ENCODE measurements around the gene GH2.
"Not testable (repeated sequence)": the region's sequence is repeated elsewhere in the genome, so short reads cannot be mapped to it uniquely, and the experiment has no call there.

DNA sequence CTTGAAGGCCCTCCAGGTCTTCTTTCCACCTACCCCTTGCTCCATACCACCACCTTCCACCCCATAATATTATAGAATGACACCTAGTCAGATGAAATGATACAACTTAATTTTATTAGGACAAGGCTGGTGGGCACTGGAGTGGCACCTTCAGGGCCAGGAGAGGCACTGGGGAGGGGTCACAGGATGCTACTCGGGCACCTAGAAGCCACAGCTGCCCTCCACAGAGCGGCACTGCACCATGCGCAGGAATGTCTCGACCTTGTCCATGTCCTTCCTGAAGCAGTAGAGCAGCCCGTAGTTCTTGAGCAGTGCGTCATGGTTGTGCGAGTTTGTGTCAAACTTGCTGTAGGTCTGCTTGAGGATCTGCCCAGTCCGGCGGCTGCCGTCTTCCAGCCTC, 13.1 kb upstream of the GH2 start:
- TF ChIP-seq, protein P1, sequence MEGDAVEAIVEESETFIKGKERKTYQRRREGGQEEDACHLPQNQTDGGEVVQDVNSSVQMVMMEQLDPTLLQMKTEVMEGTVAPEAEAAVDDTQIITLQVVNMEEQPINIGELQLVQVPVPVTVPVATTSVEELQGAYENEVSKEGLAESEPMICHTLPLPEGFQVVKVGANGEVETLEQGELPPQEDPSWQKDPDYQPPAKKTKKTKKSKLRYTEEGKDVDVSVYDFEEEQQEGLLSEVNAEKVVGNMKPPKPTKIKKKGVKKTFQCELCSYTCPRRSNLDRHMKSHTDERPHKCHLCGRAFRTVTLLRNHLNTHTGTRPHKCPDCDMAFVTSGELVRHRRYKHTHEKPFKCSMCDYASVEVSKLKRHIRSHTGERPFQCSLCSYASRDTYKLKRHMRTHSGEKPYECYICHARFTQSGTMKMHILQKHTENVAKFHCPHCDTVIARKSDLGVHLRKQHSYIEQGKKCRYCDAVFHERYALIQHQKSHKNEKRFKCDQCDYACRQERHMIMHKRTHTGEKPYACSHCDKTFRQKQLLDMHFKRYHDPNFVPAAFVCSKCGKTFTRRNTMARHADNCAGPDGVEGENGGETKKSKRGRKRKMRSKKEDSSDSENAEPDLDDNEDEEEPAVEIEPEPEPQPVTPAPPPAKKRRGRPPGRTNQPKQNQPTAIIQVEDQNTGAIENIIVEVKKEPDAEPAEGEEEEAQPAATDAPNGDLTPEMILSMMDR (IDR thresholded peaks at IDR 0.05): not testable (repeated sequence)
- TF ChIP-seq POLR2A (IDR thresholded peaks at IDR 0.05): not testable (repeated sequence)

Data from esophagus squamous epithelium (tissue), 4 donors.